Sigmoid colon (tissue), 4 donors: Measurements from ENCODE around the gene CORO1C.

Source experiments
- EP300 ChIP-seq, 4 donors: sonication (generic); formaldehyde crosslinking; IDR thresholded peaks; one replicate each; pipeline ENCODE4 v1.6.1; 2017; ENCODE audit warnings: antibody characterized with exemption in 4 of 4
- POLR2A ChIP-seq, 2 donors: fragments of 450-650 bp; IDR thresholded peaks; one replicate each; pipeline ENCODE4 v1.6.1; 2016; ENCODE audit warnings: antibody characterized with exemption in 2 of 2, mild to moderate bottlenecking in 2 of 2, moderate library complexity in 2 of 2
- POLR2AphosphoS5 ChIP-seq, 4 donors: sonication (generic); formaldehyde crosslinking; IDR thresholded peaks; one replicate each; pipeline ENCODE4 v1.6.1; 2017; ENCODE audit warnings: antibody characterized with exemption in 4 of 4
- TF ChIP-seq, protein P1 (sequence below), 4 experiments: fragments of 450-650 bp in 3 of 4; fragments of 200-600 bp in 1 of 4; IDR thresholded peaks; one replicate each; pipeline ENCODE4 v1.5.1; 2016 to 2019; ENCODE audit warnings: antibody characterized with exemption in 4 of 4, mild to moderate bottlenecking in 3 of 4, moderate library complexity in 2 of 4

DNA sequence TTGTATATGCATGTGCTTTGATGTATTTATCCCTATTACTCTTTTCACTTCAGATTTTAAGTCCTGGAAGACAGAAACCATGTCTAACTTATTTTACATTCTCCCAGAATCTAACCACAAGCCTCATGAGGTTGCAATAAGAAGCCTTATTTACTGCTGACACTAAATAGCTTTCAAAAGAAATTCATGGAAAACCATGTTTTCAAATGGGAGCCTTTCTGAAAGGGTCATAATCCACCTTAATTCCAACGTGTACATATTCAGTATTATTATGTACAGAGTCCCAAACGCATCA is 34.4 kb downstream of the CORO1C start:
- TF ChIP-seq, protein P1, sequence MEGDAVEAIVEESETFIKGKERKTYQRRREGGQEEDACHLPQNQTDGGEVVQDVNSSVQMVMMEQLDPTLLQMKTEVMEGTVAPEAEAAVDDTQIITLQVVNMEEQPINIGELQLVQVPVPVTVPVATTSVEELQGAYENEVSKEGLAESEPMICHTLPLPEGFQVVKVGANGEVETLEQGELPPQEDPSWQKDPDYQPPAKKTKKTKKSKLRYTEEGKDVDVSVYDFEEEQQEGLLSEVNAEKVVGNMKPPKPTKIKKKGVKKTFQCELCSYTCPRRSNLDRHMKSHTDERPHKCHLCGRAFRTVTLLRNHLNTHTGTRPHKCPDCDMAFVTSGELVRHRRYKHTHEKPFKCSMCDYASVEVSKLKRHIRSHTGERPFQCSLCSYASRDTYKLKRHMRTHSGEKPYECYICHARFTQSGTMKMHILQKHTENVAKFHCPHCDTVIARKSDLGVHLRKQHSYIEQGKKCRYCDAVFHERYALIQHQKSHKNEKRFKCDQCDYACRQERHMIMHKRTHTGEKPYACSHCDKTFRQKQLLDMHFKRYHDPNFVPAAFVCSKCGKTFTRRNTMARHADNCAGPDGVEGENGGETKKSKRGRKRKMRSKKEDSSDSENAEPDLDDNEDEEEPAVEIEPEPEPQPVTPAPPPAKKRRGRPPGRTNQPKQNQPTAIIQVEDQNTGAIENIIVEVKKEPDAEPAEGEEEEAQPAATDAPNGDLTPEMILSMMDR (IDR thresholded peaks at IDR 0.05), result no peak
- TF ChIP-seq POLR2A (IDR thresholded peaks at IDR 0.05) (no peak), EP300 (IDR thresholded peaks at IDR 0.05) (no peak), POLR2AphosphoS5 (IDR thresholded peaks at IDR 0.05) (no peak)
